Measurements from ENCODE around the gene TSPAN1. TPM values are rescaled to one million over a fixed set of nuclear protein-coding genes. Genes with fewer than 3 reads are reported as not detected.

The TSPAN1 gene
- total and polyA plus RNA-seq, 2 of the 13 experiments (the other 11 are each of a cell fraction or from before 2014, with no cell fraction given): 1.7 to 2.9 TPM

DNA sequence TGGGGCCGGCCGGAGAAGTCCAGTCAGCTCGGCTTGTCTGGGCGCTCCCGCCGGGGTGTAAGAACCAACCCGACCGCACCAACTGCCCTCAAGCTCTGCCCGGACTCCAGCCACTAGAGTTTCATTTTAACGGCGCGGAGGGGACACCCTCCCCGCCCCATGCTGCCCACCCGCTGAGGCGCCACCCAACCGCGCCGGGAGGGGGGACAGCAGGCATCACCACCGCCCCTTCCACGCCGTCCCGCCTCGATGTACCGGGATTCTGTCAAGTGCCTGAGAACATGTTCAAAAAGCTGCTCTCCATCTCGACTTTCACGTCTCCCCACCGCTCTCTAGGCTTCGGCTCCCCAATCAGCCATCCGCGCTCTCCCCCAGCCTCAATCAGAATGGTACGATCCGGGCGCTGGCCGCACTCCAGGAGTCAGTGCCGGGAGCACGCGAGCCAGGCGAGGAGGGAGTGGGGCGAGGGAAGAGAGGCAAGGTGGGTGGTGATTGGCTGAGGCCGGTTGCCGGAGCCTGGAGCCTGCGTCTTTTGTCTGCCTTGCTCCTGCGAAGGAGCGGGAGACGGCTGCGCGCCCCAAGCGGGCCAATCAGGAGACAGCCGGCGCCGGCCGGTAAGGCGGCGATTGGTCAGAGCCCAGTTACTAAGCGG lies 42.2 kb upstream of the TSPAN1 start, which contains the start of gene PIK3R3 (continued):
- TF ChIP-seq DMTF1 (CRISPR knock-in tag; IDR thresholded peaks at IDR 0.05): 0 out of 2 replicates have a peak, but pooled peaks have one; percentile 60
- no peak; the same call in 1 of the 2 replicates for TF ChIP-seq PITX1 (CRISPR knock-in tag; IDR thresholded peaks at IDR 0.05)
- TF ChIP-seq ZGPAT (CRISPR knock-in tag; IDR thresholded peaks at IDR 0.05): peak; percentile 97
- TF ChIP-seq, protein P1, sequence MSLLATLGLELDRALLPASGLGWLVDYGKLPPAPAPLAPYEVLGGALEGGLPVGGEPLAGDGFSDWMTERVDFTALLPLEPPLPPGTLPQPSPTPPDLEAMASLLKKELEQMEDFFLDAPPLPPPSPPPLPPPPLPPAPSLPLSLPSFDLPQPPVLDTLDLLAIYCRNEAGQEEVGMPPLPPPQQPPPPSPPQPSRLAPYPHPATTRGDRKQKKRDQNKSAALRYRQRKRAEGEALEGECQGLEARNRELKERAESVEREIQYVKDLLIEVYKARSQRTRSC (CRISPR knock-in tag; IDR thresholded peaks at IDR 0.05; ENCODE audit: low read depth): 0 out of 2 replicates have a peak, but pooled peaks have one; percentile 37
- no peak for TF ChIP-seq AGO1 (IDR thresholded peaks at IDR 0.05; ENCODE audit: low read depth, low read length, poor library complexity, severe bottlenecking)
- peak; percentile 99 for TF ChIP-seq MXD3 (CRISPR knock-in tag; IDR thresholded peaks at IDR 0.05)
- TF ChIP-seq RFX5 (IDR thresholded peaks at IDR 0.05; ENCODE audit: low read depth, low read length): peak; percentile 95
- TF ChIP-seq ZBTB3 (CRISPR knock-in tag; IDR thresholded peaks at IDR 0.05; ENCODE audit: borderline replicate concordance, low read depth): no peak; the same call in 1 of the 2 replicates
- peak; percentile 98 for TF ChIP-seq ZNF772 (CRISPR knock-in tag; IDR thresholded peaks at IDR 0.05)
- no peak for TF ChIP-seq MBNL3 (CRISPR knock-in tag; conservative IDR thresholded peaks at IDR 0.05)
- TF ChIP-seq RXRB (CRISPR knock-in tag; IDR thresholded peaks at IDR 0.05; ENCODE audit: borderline replicate concordance): peak; percentile 84
- TF ChIP-seq ZNF790 (CRISPR knock-in tag; IDR thresholded peaks at IDR 0.05; ENCODE audit: borderline replicate concordance): peak; percentile 97; the same call in 1 of the 2 replicates
- TF ChIP-seq ZNF275 (CRISPR knock-in tag; IDR thresholded peaks at IDR 0.05; ENCODE audit: borderline replicate concordance): peak; percentile 93; the same call in 1 of the 2 replicates
- peak; percentile 42 for TF ChIP-seq POGZ (CRISPR knock-in tag; IDR thresholded peaks at IDR 0.05)
- TF ChIP-seq IRF9 (CRISPR knock-in tag; IDR thresholded peaks at IDR 0.05; ENCODE audit: borderline replicate concordance): peak; percentile 69
- TF ChIP-seq, protein P2, sequence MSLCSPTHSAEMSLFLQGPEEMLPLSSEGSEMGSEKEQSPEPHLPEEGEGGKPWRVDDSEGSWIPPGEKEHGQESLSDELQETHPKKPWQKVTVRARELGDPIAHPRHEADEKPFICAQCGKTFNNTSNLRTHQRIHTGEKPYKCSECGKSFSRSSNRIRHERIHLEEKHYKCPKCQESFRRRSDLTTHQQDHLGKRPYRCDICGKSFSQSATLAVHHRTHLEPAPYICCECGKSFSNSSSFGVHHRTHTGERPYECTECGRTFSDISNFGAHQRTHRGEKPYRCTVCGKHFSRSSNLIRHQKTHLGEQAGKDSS (CRISPR knock-in tag; IDR thresholded peaks at IDR 0.05; ENCODE audit: borderline replicate concordance, low read depth): peak; percentile 97
- peak; percentile 67; the same call in 1 of the 2 replicates for TF ChIP-seq HDAC1 (CRISPR knock-in tag; IDR thresholded peaks at IDR 0.05)
- TF ChIP-seq ZNF234 (CRISPR knock-in tag; conservative IDR thresholded peaks at IDR 0.05): 0 out of 2 replicates have a peak, but pooled peaks have one; percentile 88

Measured in HepG2 (cell line).